ENCODE results near the gene DCAF4L1. TPM values are rescaled to one million over a fixed set of nuclear protein-coding genes. Genes with fewer than 3 reads are reported as not detected.

The DCAF4L1 gene
- total and polyA plus RNA-seq, 2 donors (not counting 1 experiment from before 2014, with no cell fraction given): 0.20 to 0.31 TPM

- Histone ChIP-seq H3K27ac (ENCODE audit: low read length in 2 of 2) (no peak overlapping the region), H3K36me3 (replicated peaks in 1 of 2; ENCODE audit: control extremely low read depth in 1 of 2, control insufficient read depth in 1 of 2, extremely low read depth in 1 of 2, insufficient read depth in 2 of 2, low read length in 1 of 2) (peaks cover 5 to 13% of the 10 kb centered on the region in 2 experiments), H3K27me3 (replicated peaks in 1 of 4; ENCODE audit: control extremely low read depth in 1 of 4, control insufficient read depth in 3 of 4, insufficient read depth in 4 of 4, low read length in 3 of 4) (no peaks in the 10 kb centered on the region), H3K79me2 (ENCODE audit: control insufficient read depth, insufficient read depth, low read length) (peaks cover 50% of the 10 kb centered on the region), H3K9ac (ENCODE audit: low read length) (no peak overlapping the region), H3K4me2 (replicated peaks; ENCODE audit: low read depth, low read length, poor library complexity, severe bottlenecking) (no peak overlapping the region), H3K4me3 (ENCODE audit: control extremely low read depth in 1 of 5, extremely low read depth in 1 of 5, insufficient read depth in 1 of 5, low read depth in 2 of 5, low read length in 4 of 5) (no peak overlapping the region), H3K9me3 (ENCODE audit: control extremely low read depth in 1 of 3, control insufficient read depth in 2 of 3, insufficient read depth in 1 of 3, low read length in 2 of 3) (no peaks in the 10 kb centered on the region), H2AFZ (ENCODE audit: insufficient read depth, low read depth, low read length, poor library complexity, severe bottlenecking) (no peak overlapping the region), H4K20me1 (ENCODE audit: control insufficient read depth, insufficient read depth, low read length, poor library complexity, severe bottlenecking) (peaks cover 18% of the 10 kb centered on the region), H3K4me1 (ENCODE audit: control insufficient read depth in 2 of 2, insufficient read depth in 2 of 2, low read length in 2 of 2) (no peaks in the 10 kb centered on the region)
- ChIA-PET CTCF (no interaction called here), POLR2A (no interaction called here)
- 100% methylated on average over 1 of the region's 3 CpGs for WGBS (ENCODE audit: insufficient coverage)
- DNase-seq (no peak), ATAC-seq (ENCODE audit: low read depth) (no peak)
- H3K27ac Mint-ChIP-seq: no peak overlapping the region
- no peaks in the 10 kb centered on the region for H3K9me3 Mint-ChIP-seq (ENCODE audit: insufficient read depth)
- H3K27me3 Mint-ChIP-seq: no peaks in the 10 kb centered on the region
- no peak overlapping the region for H3K4me3 Mint-ChIP-seq
- no peak for TF ChIP-seq EZH2 (IDR thresholded peaks at IDR 0.05; ENCODE audit: borderline replicate concordance, insufficient read depth, low read depth, low read length, poor library complexity, severe bottlenecking)
- no peak for TF ChIP-seq CTCF (IDR thresholded peaks at IDR 0.05)
- H3K4me1 Mint-ChIP-seq: peaks cover 2% of the 10 kb centered on the region
- intact Hi-C loops (cut with micrococcal nuclease): no loop called here
These were observed 16.5 kb downstream of the DCAF4L1 start for GRCh38 chr4:41998019-41998418.

- no peaks in the 10 kb centered on the region for H3K9me3 ChIP-seq (ENCODE audit: control extremely low read depth in 1 of 3, control insufficient read depth in 2 of 3, insufficient read depth in 1 of 3, low read length in 2 of 3)
- no peak for DNase-seq
- intact Hi-C loops (cut with micrococcal nuclease): no loop called here
- Mint-ChIP-seq H3K4me3 (no peak overlapping the region), H3K9me3 (ENCODE audit: insufficient read depth) (no peaks in the 10 kb centered on the region), H3K27ac (no peak overlapping the region), H3K4me1 (peaks cover 4% of the 10 kb centered on the region), H3K27me3 (no peaks in the 10 kb centered on the region)
- H2AFZ ChIP-seq (ENCODE audit: insufficient read depth, low read depth, low read length, poor library complexity, severe bottlenecking): no peak overlapping the region
- H3K36me3 ChIP-seq (replicated peaks in 1 of 2; ENCODE audit: control extremely low read depth in 1 of 2, control insufficient read depth in 1 of 2, extremely low read depth in 1 of 2, insufficient read depth in 2 of 2, low read length in 1 of 2): peaks cover 10 to 16% of the 10 kb centered on the region in 2 experiments
- no peak for ATAC-seq (ENCODE audit: low read depth)
- H4K20me1 ChIP-seq (ENCODE audit: control insufficient read depth, insufficient read depth, low read length, poor library complexity, severe bottlenecking): peaks cover 18% of the 10 kb centered on the region
- POLR2A ChIA-PET: no interaction called here
- no peaks in the 10 kb centered on the region for H3K4me1 ChIP-seq (ENCODE audit: control insufficient read depth in 2 of 2, insufficient read depth in 2 of 2, low read length in 2 of 2)
- H3K4me3 ChIP-seq (ENCODE audit: control extremely low read depth in 1 of 5, extremely low read depth in 1 of 5, insufficient read depth in 1 of 5, low read depth in 2 of 5, low read length in 4 of 5): no peak overlapping the region
- no peaks in the 10 kb centered on the region for H3K27me3 ChIP-seq (replicated peaks in 1 of 4; ENCODE audit: control extremely low read depth in 1 of 4, control insufficient read depth in 3 of 4, insufficient read depth in 4 of 4, low read length in 3 of 4)
- H3K27ac ChIP-seq (ENCODE audit: low read length in 2 of 2): no peak overlapping the region
- no peak overlapping the region for H3K9ac ChIP-seq (ENCODE audit: low read length)
- H3K79me2 ChIP-seq (ENCODE audit: control insufficient read depth, insufficient read depth, low read length): peaks cover 45% of the 10 kb centered on the region
- CTCF ChIA-PET: no interaction called here
- no peak overlapping the region for H3K4me2 ChIP-seq (replicated peaks; ENCODE audit: low read depth, low read length, poor library complexity, severe bottlenecking)
- TF ChIP-seq CTCF (IDR thresholded peaks at IDR 0.05): no peak
- no peak for TF ChIP-seq EZH2 (IDR thresholded peaks at IDR 0.05; ENCODE audit: borderline replicate concordance, insufficient read depth, low read depth, low read length, poor library complexity, severe bottlenecking)
These were observed 17.8 kb downstream of the DCAF4L1 start for GRCh38 chr4:41999321-41999720.
